ENCODE data around the gene PIK3AP1. TPM values are rescaled to one million over a fixed set of nuclear protein-coding genes. Genes with fewer than 3 reads are reported as not detected.
A peak's percentile ranks its signal among the peaks of the same experiment; 100 is the strongest.

Gene PIK3AP1
- total RNA-seq, 1 experiment from 2014 or later = 131 TPM

- Histone ChIP-seq H3K27me3 (ENCODE audit: low read length) (no peaks in the 10 kb centered on the region), H3K4me2 (ENCODE audit: low read depth, low read length, poor library complexity, severe bottlenecking) (no peak overlapping the region), H3K36me3 (ENCODE audit: insufficient read depth, low read length) (peaks cover 31% of the 10 kb centered on the region), H3K9me3 (ENCODE audit: low read length) (no peaks in the 10 kb centered on the region), H2AFZ (ENCODE audit: low read length) (no peak overlapping the region), H3K79me2 (ENCODE audit: low read length) (peaks cover 17% of the 10 kb centered on the region; the same call in 1 of the 2 replicates), H3K27ac (ENCODE audit: low read length) (no peak overlapping the region), H3K4me1 (ENCODE audit: low read length) (peaks cover 13% of the 10 kb centered on the region), H3K9me2 (replicated peaks; ENCODE audit: insufficient read depth, low read length) (no peaks in the 10 kb centered on the region), H3K4me3 (ENCODE audit: low read length) (no peak overlapping the region), H3K9ac (ENCODE audit: low read length) (no peak overlapping the region), H4K20me1 (ENCODE audit: insufficient read depth, low read depth, low read length) (no peaks in the 10 kb centered on the region)
- no peak for DNase-seq
Observed at GRCh38 chr10:96627292-96627691, 93.0 kb downstream of the PIK3AP1 start.

GRCh38 chr10:96626795-96627194 is 93.5 kb downstream of the PIK3AP1 start:
- Histone ChIP-seq H3K27me3 (ENCODE audit: low read length) (no peaks in the 10 kb centered on the region), H3K79me2 (ENCODE audit: low read length) (peaks cover 16% of the 10 kb centered on the region; the same call in 1 of the 2 replicates), H3K36me3 (ENCODE audit: insufficient read depth, low read length) (peaks cover 34% of the 10 kb centered on the region), H3K9me2 (replicated peaks; ENCODE audit: insufficient read depth, low read length) (no peaks in the 10 kb centered on the region), H2AFZ (ENCODE audit: low read length) (no peak overlapping the region), H3K27ac (ENCODE audit: low read length) (no peak overlapping the region), H3K4me2 (ENCODE audit: low read depth, low read length, poor library complexity, severe bottlenecking) (no peak overlapping the region), H3K4me1 (ENCODE audit: low read length) (peaks cover 9% of the 10 kb centered on the region), H4K20me1 (ENCODE audit: insufficient read depth, low read depth, low read length) (no peaks in the 10 kb centered on the region), H3K9me3 (ENCODE audit: low read length) (no peaks in the 10 kb centered on the region), H3K9ac (ENCODE audit: low read length) (no peak overlapping the region), H3K4me3 (ENCODE audit: low read length) (no peak overlapping the region)
- DNase-seq = peak; percentile 52

GRCh38 chr10:96625173-96625572 is 95.1 kb downstream of the PIK3AP1 start:
- Histone ChIP-seq H3K4me1 (ENCODE audit: low read length) (no peaks in the 10 kb centered on the region), H3K9me2 (replicated peaks; ENCODE audit: insufficient read depth, low read length) (no peaks in the 10 kb centered on the region), H3K79me2 (ENCODE audit: low read length) (peaks cover 10% of the 10 kb centered on the region; the same call in 1 of the 2 replicates), H3K9me3 (ENCODE audit: low read length) (no peaks in the 10 kb centered on the region), H2AFZ (ENCODE audit: low read length) (no peak overlapping the region), H3K4me2 (ENCODE audit: low read depth, low read length, poor library complexity, severe bottlenecking) (no peak overlapping the region), H3K36me3 (ENCODE audit: insufficient read depth, low read length) (peaks cover 34% of the 10 kb centered on the region), H4K20me1 (ENCODE audit: insufficient read depth, low read depth, low read length) (no peaks in the 10 kb centered on the region), H3K9ac (ENCODE audit: low read length) (no peak overlapping the region), H3K27me3 (ENCODE audit: low read length) (no peaks in the 10 kb centered on the region), H3K27ac (ENCODE audit: low read length) (no peak overlapping the region), H3K4me3 (ENCODE audit: low read length) (no peak overlapping the region)
- DNase-seq = no peak

- Histone ChIP-seq H3K79me2 (ENCODE audit: low read length) (peaks cover 8% of the 10 kb centered on the region; the same call in 1 of the 2 replicates), H3K9me2 (replicated peaks; ENCODE audit: insufficient read depth, low read length) (no peaks in the 10 kb centered on the region), H2AFZ (ENCODE audit: low read length) (no peak overlapping the region), H3K9ac (ENCODE audit: low read length) (no peak overlapping the region), H3K27ac (ENCODE audit: low read length) (no peak overlapping the region), H3K36me3 (ENCODE audit: insufficient read depth, low read length) (peaks cover 22% of the 10 kb centered on the region), H4K20me1 (ENCODE audit: insufficient read depth, low read depth, low read length) (no peaks in the 10 kb centered on the region), H3K9me3 (ENCODE audit: low read length) (no peaks in the 10 kb centered on the region), H3K27me3 (ENCODE audit: low read length) (no peaks in the 10 kb centered on the region), H3K4me2 (ENCODE audit: low read depth, low read length, poor library complexity, severe bottlenecking) (no peak overlapping the region), H3K4me1 (ENCODE audit: low read length) (no peaks in the 10 kb centered on the region), H3K4me3 (ENCODE audit: low read length) (no peak overlapping the region)
- DNase-seq = no peak
Observed at GRCh38 chr10:96622013-96622787, 98.1 kb downstream of the PIK3AP1 start.

- peaks cover 8% of the 10 kb centered on the region; the same call in 1 of the 2 replicates for H3K79me2 ChIP-seq (ENCODE audit: low read length)
- no peak for DNase-seq
Observed at GRCh38 chr10:96619796-96620773, 100.2 kb downstream of the PIK3AP1 start.

GRCh38 chr10:96619120-96619519 is 101.2 kb downstream of the PIK3AP1 start:
- no peaks in the 10 kb centered on the region for H3K4me1 ChIP-seq (ENCODE audit: low read length)
- H3K79me2 ChIP-seq (ENCODE audit: low read length) = peaks cover 8% of the 10 kb centered on the region; the same call in 1 of the 2 replicates
- H3K36me3 ChIP-seq (ENCODE audit: insufficient read depth, low read length) = peaks cover 18% of the 10 kb centered on the region
- no peak overlapping the region for H3K9ac ChIP-seq (ENCODE audit: low read length)
- H3K27me3 ChIP-seq (ENCODE audit: low read length) = no peaks in the 10 kb centered on the region
- no peak overlapping the region for H3K4me3 ChIP-seq (ENCODE audit: low read length)
- DNase-seq = no peak
- no peak overlapping the region for H2AFZ ChIP-seq (ENCODE audit: low read length)
- H3K9me2 ChIP-seq (replicated peaks; ENCODE audit: insufficient read depth, low read length) = no peaks in the 10 kb centered on the region
- no peak overlapping the region for H3K4me2 ChIP-seq (ENCODE audit: low read depth, low read length, poor library complexity, severe bottlenecking)
- no peak overlapping the region for H3K27ac ChIP-seq (ENCODE audit: low read length)
- no peaks in the 10 kb centered on the region for H3K9me3 ChIP-seq (ENCODE audit: low read length)
- H4K20me1 ChIP-seq (ENCODE audit: insufficient read depth, low read depth, low read length) = no peaks in the 10 kb centered on the region

More at GRCh38 chr10:96619796-96620773, 100.2 kb downstream of the PIK3AP1 start:
- Histone ChIP-seq H3K9me2 (replicated peaks; ENCODE audit: insufficient read depth, low read length) (no peaks in the 10 kb centered on the region), H3K4me3 (ENCODE audit: low read length) (no peak overlapping the region), H3K9me3 (ENCODE audit: low read length) (no peaks in the 10 kb centered on the region), H3K9ac (ENCODE audit: low read length) (no peak overlapping the region), H4K20me1 (ENCODE audit: insufficient read depth, low read depth, low read length) (no peaks in the 10 kb centered on the region), H3K4me2 (ENCODE audit: low read depth, low read length, poor library complexity, severe bottlenecking) (no peak overlapping the region), H3K4me1 (ENCODE audit: low read length) (no peaks in the 10 kb centered on the region), H3K27ac (ENCODE audit: low read length) (no peak overlapping the region), H3K36me3 (ENCODE audit: insufficient read depth, low read length) (peaks cover 18% of the 10 kb centered on the region), H2AFZ (ENCODE audit: low read length) (no peak overlapping the region), H3K27me3 (ENCODE audit: low read length) (no peaks in the 10 kb centered on the region)

- peaks cover 6% of the 10 kb centered on the region; the same call in 1 of the 2 replicates for H3K79me2 ChIP-seq (ENCODE audit: low read length)
- no peaks in the 10 kb centered on the region for H3K4me1 ChIP-seq (ENCODE audit: low read length)
- H4K20me1 ChIP-seq (ENCODE audit: insufficient read depth, low read depth, low read length) = no peaks in the 10 kb centered on the region
- H3K27ac ChIP-seq (ENCODE audit: low read length) = no peak overlapping the region
- no peaks in the 10 kb centered on the region for H3K9me3 ChIP-seq (ENCODE audit: low read length)
- peaks cover 17% of the 10 kb centered on the region for H3K36me3 ChIP-seq (ENCODE audit: insufficient read depth, low read length)
- no peak overlapping the region for H2AFZ ChIP-seq (ENCODE audit: low read length)
- H3K9ac ChIP-seq (ENCODE audit: low read length) = no peak overlapping the region
- no peak for DNase-seq
- no peak overlapping the region for H3K4me3 ChIP-seq (ENCODE audit: low read length)
- no peak overlapping the region for H3K4me2 ChIP-seq (ENCODE audit: low read depth, low read length, poor library complexity, severe bottlenecking)
- H3K27me3 ChIP-seq (ENCODE audit: low read length) = no peaks in the 10 kb centered on the region
- no peaks in the 10 kb centered on the region for H3K9me2 ChIP-seq (replicated peaks; ENCODE audit: insufficient read depth, low read length)
Observed at GRCh38 chr10:96618653-96619052, 101.7 kb downstream of the PIK3AP1 start.

GRCh38 chr10:96616961-96617360 is 103.4 kb downstream of the PIK3AP1 start:
- Histone ChIP-seq H4K20me1 (ENCODE audit: insufficient read depth, low read depth, low read length) (no peaks in the 10 kb centered on the region), H3K36me3 (ENCODE audit: insufficient read depth, low read length) (peaks cover 12% of the 10 kb centered on the region), H2AFZ (ENCODE audit: low read length) (no peak overlapping the region), H3K27ac (ENCODE audit: low read length) (no peak overlapping the region), H3K9ac (ENCODE audit: low read length) (no peak overlapping the region), H3K27me3 (ENCODE audit: low read length) (no peaks in the 10 kb centered on the region), H3K79me2 (ENCODE audit: low read length) (no peaks in the 10 kb centered on the region; the same call in 1 of the 2 replicates), H3K4me1 (ENCODE audit: low read length) (no peaks in the 10 kb centered on the region), H3K4me2 (ENCODE audit: low read depth, low read length, poor library complexity, severe bottlenecking) (no peak overlapping the region), H3K4me3 (ENCODE audit: low read length) (no peak overlapping the region), H3K9me2 (replicated peaks; ENCODE audit: insufficient read depth, low read length) (no peaks in the 10 kb centered on the region), H3K9me3 (ENCODE audit: low read length) (no peaks in the 10 kb centered on the region)
- no peak for DNase-seq
